GM13976 (cell line): Measurements from ENCODE around the gene THOC7.

Source experiments
- DNase-seq: peaks from one replicate; pipeline ENCODE4 v3.0.0; 2012; ENCODE audit warnings: low spot score
- CTCF ChIP-seq: IDR thresholded peaks from 2 replicates; pipeline ENCODE4 v1.5.1; 2012; ENCODE audit warnings: borderline replicate concordance, mild to moderate bottlenecking; ENCODE audit not compliant: insufficient read depth; ENCODE audit errors: extremely low read depth, missing control alignments, control extremely low read depth
- in situ Hi-C: fragments of 300-500 bp; cut with MboI; formaldehyde crosslinking; loops from one replicate; pipeline ENCODE4 v1.12.0; 2022; ENCODE audit warnings: low sequenced_read_pairs, mixed read lengths, inconsistent platforms; ENCODE audit not compliant: unreplicated experiment

The THOC7 gene

GRCh38 chr3:63878394-63879060 is 14.9 kb upstream of the THOC7 start:
- in situ Hi-C loops, result no loop called here
- DNase-seq, result no peak
- no peak for TF ChIP-seq CTCF

GRCh38 chr3:63877737-63878393 is 14.3 kb upstream of the THOC7 start:
- in situ Hi-C loops, result no loop called here
- TF ChIP-seq CTCF, result no peak
- no peak for DNase-seq

- in situ Hi-C loops, result no loop called here
- no peak for TF ChIP-seq CTCF
- DNase-seq, result no peak
Observed at GRCh38 chr3:63876260-63876659, 12.7 kb upstream of the THOC7 start.

GRCh38 chr3:63875510-63875909 is 11.9 kb upstream of the THOC7 start:
- TF ChIP-seq CTCF, result no peak
- in situ Hi-C loops, result no loop called here
- no peak for DNase-seq

- in situ Hi-C loops, result no loop called here
- TF ChIP-seq CTCF, result no peak
- no peak for DNase-seq
Observed at GRCh38 chr3:63874769-63875168, 11.2 kb upstream of the THOC7 start.

GRCh38 chr3:63872135-63872924 is 8.7 kb upstream of the THOC7 start:
- in situ Hi-C loops, result no loop called here
- TF ChIP-seq CTCF, result no peak
- DNase-seq, result no peak
